PFSK-1 (cell line): ENCODE results near the gene ARMC6.

Source experiments
- FOXP2 ChIP-seq: optimal IDR thresholded peaks from 2 replicates; pipeline ENCODE3; 2011; ENCODE audit warnings: borderline replicate concordance, control low read depth, inconsistent platforms; ENCODE audit not compliant: insufficient read depth; ENCODE audit errors: extremely low read length, extremely low read depth
- POLR2AphosphoS5 ChIP-seq: IDR thresholded peaks from 2 replicates; pipeline ENCODE4 v1.6.1; 2012; ENCODE audit warnings: low read depth, mild to moderate bottlenecking, control low read depth, low read length, moderate library complexity
- SIN3A ChIP-seq: IDR thresholded peaks from 2 replicates; pipeline ENCODE4 v1.6.1; 2012; ENCODE audit warnings: mild to moderate bottlenecking, low read length, moderate library complexity, borderline replicate concordance; ENCODE audit not compliant: insufficient read depth
- TAF1 ChIP-seq: IDR thresholded peaks from 2 replicates; pipeline ENCODE4 v1.6.1; 2012; ENCODE audit warnings: low read length, control low read depth, borderline replicate concordance; ENCODE audit not compliant: insufficient read depth
- TF ChIP-seq, protein P1 (sequence below), 2 experiments: IDR thresholded peaks; 2 replicates each; pipeline versions ENCODE4 v1.6.1 to v1.8.0; 2011 to 2012; ENCODE audit warnings: low read depth in 2 of 2, low read length in 2 of 2, control low read depth in 1 of 2, inconsistent platforms in 1 of 2, mild to moderate bottlenecking in 1 of 2, moderate library complexity in 1 of 2; ENCODE audit not compliant: insufficient read depth in 1 of 2

Gene ARMC6

DNA sequence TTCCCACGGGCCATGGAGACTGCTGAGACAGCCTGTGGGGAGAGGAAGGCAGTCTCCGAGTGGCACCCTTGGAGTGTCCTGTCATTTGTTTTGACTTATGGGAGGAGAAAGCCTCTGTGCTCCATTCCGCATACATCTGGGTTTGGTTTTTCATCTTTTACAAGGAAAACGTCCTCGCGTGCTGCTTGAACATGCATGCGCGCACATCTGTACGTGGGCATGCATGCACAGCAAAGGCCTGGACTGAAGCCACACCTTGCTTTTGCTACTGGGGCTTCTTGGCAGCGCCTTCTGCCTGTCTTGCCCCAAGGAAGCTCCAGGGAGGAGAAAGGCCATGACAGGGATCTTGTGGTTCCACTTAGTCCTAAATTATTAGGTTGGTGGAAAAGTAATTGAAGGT is 44.1 kb upstream of the ARMC6 start:
- TF ChIP-seq POLR2AphosphoS5 (no peak), FOXP2 (no peak), TAF1 (no peak), SIN3A (no peak)
- TF ChIP-seq, protein P1, sequence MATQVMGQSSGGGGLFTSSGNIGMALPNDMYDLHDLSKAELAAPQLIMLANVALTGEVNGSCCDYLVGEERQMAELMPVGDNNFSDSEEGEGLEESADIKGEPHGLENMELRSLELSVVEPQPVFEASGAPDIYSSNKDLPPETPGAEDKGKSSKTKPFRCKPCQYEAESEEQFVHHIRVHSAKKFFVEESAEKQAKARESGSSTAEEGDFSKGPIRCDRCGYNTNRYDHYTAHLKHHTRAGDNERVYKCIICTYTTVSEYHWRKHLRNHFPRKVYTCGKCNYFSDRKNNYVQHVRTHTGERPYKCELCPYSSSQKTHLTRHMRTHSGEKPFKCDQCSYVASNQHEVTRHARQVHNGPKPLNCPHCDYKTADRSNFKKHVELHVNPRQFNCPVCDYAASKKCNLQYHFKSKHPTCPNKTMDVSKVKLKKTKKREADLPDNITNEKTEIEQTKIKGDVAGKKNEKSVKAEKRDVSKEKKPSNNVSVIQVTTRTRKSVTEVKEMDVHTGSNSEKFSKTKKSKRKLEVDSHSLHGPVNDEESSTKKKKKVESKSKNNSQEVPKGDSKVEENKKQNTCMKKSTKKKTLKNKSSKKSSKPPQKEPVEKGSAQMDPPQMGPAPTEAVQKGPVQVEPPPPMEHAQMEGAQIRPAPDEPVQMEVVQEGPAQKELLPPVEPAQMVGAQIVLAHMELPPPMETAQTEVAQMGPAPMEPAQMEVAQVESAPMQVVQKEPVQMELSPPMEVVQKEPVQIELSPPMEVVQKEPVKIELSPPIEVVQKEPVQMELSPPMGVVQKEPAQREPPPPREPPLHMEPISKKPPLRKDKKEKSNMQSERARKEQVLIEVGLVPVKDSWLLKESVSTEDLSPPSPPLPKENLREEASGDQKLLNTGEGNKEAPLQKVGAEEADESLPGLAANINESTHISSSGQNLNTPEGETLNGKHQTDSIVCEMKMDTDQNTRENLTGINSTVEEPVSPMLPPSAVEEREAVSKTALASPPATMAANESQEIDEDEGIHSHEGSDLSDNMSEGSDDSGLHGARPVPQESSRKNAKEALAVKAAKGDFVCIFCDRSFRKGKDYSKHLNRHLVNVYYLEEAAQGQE (IDR thresholded peaks at IDR 0.05; ENCODE audit: insufficient read depth in 1 of 2, low read depth in 2 of 2, low read length in 2 of 2), result no peak

DNA sequence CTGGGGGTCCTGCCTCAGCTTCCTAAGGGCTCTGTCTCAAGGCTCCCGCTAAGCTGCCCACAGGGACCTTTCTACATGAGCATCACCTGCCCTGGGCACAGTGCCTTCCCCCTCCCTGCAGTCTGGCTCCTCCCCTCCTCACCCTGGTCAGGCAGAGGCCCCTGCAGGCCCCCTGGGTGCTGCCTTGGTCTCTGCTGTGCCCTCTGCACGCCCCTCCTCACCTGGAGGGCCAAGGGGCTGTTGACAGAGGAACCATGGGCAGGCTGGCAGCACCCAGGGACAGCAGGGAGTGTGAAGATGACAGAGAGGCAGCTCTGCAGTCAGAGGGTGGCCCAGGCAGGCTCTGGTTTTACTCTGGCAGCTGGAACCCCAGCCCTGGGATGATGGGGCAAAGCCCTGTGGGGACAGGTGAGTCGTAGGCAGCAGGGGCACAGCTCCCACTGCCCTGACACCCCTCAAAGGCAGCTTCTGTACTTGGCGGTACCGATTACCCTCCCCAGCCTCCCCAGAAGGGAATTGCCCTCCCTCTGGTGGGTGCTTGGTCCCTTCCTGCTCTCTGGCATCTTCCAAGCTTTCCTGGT is 43.2 kb upstream of the ARMC6 start:
- TF ChIP-seq POLR2AphosphoS5, result peak; percentile 40
- TF ChIP-seq, protein P1 (IDR thresholded peaks at IDR 0.05; ENCODE audit: insufficient read depth in 1 of 2, low read depth in 2 of 2, low read length in 2 of 2), result no peak

DNA sequence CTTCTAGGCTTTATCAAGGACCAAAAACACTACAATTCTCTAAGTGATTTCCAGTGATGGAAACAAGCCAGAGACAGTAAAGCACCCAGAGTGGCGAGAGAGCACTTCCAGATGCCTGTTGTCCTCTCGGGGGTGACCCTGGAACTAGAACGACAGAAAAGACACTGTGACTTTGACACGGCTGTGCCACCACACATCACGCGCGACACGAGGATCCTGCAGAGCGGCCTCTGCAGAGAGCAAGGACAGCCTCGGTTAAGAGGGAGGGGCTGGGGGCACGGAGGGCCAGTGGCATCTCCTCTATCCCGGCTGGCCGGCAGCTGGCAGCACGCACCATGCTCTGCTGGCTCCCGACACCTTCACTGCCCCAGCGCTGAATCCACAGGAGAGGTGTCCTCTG is 42.4 kb upstream of the ARMC6 start:
- TF ChIP-seq FOXP2 (no peak), SIN3A (no peak), TAF1 (no peak), POLR2AphosphoS5 (no peak)
- TF ChIP-seq, protein P1 (IDR thresholded peaks at IDR 0.05; ENCODE audit: insufficient read depth in 1 of 2, low read depth in 2 of 2, low read length in 2 of 2), result no peak

DNA sequence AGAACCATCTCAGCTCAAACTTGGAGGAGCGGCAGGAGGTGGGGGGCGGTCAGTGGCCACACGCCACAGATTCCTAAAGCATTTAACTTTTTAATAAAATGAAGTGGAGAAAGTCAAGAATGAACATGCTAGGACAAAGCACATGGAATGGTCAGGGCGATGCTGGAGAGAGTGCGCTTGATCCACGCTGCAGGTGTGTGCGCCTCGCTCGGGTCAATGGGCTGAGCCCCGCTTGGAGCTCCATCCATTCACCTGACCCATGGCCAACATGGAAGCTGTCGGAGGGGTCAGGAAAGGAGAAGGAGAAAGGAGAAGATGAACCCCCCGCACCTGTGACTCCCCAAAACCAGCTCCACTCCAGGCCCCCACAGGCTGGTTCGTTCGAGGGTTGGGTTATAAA is 41.9 kb upstream of the ARMC6 start:
- TF ChIP-seq TAF1 (no peak), FOXP2 (no peak), SIN3A (no peak), POLR2AphosphoS5 (no peak)
- TF ChIP-seq, protein P1 (IDR thresholded peaks at IDR 0.05; ENCODE audit: insufficient read depth in 1 of 2, low read depth in 2 of 2, low read length in 2 of 2), result no peak

DNA sequence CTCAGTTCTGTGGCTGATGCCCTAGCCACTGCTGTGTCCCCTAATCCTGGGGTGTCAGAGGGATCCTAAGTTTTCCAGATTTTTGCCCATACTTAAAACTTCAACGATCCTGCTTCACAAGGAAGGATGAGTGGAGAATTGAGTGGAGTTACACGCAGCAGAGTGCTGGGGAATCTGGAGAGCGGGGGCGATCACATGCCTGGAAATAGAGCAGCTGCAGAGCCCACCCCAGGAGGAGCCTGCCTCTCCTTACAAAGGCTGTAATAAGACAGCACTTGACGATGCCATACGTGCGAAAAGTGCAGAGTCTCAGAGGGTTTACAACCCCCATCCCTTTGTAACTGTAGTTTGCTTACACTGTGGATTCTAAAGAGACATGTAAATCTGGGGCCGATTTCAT is 40.7 kb upstream of the ARMC6 start:
- TF ChIP-seq, protein P1 (IDR thresholded peaks at IDR 0.05; ENCODE audit: insufficient read depth in 1 of 2, low read depth in 2 of 2, low read length in 2 of 2), result no peak
- TF ChIP-seq POLR2AphosphoS5 (no peak), TAF1 (no peak), SIN3A (no peak), FOXP2 (no peak)
